Measurements from ENCODE around the gene LRRC56. TPM values are rescaled to one million over a fixed set of nuclear protein-coding genes. Genes with fewer than 3 reads are reported as not detected.
A peak's percentile ranks its signal among the peaks of the same experiment; 100 is the strongest.

The LRRC56 gene
- total RNA-seq, 1 experiment from 2014 or later: 2.1 TPM

DNA sequence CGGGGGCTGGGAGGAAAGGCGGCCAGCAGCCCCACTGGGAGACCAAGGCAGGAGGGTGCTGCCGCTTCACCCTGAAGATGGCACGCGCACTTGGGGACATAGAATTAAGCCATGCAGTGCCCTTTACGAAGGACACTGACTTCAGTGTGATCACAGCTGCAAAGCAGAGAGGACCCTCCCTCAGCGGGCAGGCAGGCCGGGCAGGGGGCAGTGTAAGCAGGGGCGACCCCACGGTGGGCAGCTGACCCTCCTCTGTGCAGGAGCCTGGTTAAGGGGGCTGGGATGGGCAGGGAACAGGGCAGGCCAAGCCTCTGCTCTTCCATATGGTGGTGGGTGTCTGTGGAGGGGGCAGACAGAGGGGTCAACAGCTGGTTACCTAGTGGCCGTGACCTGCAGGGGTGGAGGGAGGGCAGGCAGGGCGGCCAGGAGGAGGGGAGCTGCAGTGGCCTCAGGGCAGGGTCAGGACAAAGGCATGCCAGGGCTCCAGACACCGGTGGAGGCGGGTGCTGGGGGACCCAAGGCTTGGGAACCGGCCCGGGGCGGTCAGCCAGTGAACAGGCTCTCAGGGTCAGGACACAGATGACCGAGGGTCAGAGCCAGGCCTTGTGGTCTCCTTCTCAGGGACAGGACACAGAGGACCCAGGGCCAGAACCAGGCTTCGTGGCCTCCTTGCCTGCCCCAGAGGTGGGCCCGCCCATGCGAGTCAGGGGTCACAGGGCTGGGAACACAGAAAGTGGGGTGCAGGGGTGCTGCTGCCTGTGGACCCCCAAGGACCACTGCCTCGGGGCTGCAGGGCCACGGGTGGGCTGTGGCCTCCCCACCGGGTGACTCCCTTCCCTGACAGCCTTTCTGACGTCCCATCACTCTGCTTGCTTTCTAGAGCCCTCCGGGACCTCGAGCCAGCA, 16.0 kb downstream of the LRRC56 start:
- BruUV-seq (replicated peaks): no TSS peak
- H3K27ac ChIP-seq (ENCODE audit: low read depth, low read length, poor library complexity, severe bottlenecking): no peak overlapping the region
- H3K4me3 ChIP-seq (ENCODE audit: low read depth, low read length, poor library complexity, severe bottlenecking): no peak overlapping the region
- CTCF ChIA-PET: no interaction called here
- peaks cover 22% of the 10 kb centered on the region for H3K27me3 ChIP-seq (replicated peaks; ENCODE audit: insufficient read depth, low read depth, low read length, poor library complexity)
- no peaks in the 10 kb centered on the region for H3K9me3 ChIP-seq (ENCODE audit: low read depth, low read length, poor library complexity, severe bottlenecking)
- H3K4me1 ChIP-seq (ENCODE audit: insufficient read depth, low read length, poor library complexity, severe bottlenecking): peaks cover 6% of the 10 kb centered on the region
- intact Hi-C loops (cut with micrococcal nuclease; ENCODE audit: unreplicated experiment): loop anchor here (10.0 kb wide), 1 partner anchor 171 kb away; no protein-coding TSS in a partner anchor
- POLR2A ChIA-PET (ENCODE audit: low non-redundant PET): no interaction called here
- TF ChIP-seq, protein P1, sequence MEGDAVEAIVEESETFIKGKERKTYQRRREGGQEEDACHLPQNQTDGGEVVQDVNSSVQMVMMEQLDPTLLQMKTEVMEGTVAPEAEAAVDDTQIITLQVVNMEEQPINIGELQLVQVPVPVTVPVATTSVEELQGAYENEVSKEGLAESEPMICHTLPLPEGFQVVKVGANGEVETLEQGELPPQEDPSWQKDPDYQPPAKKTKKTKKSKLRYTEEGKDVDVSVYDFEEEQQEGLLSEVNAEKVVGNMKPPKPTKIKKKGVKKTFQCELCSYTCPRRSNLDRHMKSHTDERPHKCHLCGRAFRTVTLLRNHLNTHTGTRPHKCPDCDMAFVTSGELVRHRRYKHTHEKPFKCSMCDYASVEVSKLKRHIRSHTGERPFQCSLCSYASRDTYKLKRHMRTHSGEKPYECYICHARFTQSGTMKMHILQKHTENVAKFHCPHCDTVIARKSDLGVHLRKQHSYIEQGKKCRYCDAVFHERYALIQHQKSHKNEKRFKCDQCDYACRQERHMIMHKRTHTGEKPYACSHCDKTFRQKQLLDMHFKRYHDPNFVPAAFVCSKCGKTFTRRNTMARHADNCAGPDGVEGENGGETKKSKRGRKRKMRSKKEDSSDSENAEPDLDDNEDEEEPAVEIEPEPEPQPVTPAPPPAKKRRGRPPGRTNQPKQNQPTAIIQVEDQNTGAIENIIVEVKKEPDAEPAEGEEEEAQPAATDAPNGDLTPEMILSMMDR (conservative IDR thresholded peaks at IDR 0.05; ENCODE audit: low read depth, low read length): no peak
- no peak for TF ChIP-seq EZH2 (IDR thresholded peaks at IDR 0.05; ENCODE audit: borderline replicate concordance, low read depth, low read length, poor library complexity, severe bottlenecking)
- no peak for DNase-seq (ENCODE audit: low spot score)
- no peaks in the 10 kb centered on the region for H3K36me3 ChIP-seq (ENCODE audit: insufficient read depth, low read length, poor library complexity, severe bottlenecking)

- intact Hi-C loops (cut with micrococcal nuclease; ENCODE audit: unreplicated experiment): loop anchor here (10.0 kb wide), 1 partner anchor 171 kb away; no protein-coding TSS in a partner anchor
Measured at GRCh38 chr11:553988-554340, 16.6 kb downstream of the LRRC56 start.

GRCh38 chr11:554428-555226, 17.3 kb downstream of the LRRC56 start:
- no peak for TF ChIP-seq EZH2 (IDR thresholded peaks at IDR 0.05; ENCODE audit: borderline replicate concordance, low read depth, low read length, poor library complexity, severe bottlenecking)
- TF ChIP-seq, protein P1 (conservative IDR thresholded peaks at IDR 0.05; ENCODE audit: low read depth, low read length): peak; percentile 52; the same call in 1 of the 2 replicates
- intact Hi-C loops (cut with micrococcal nuclease; ENCODE audit: unreplicated experiment): loop anchor here (10.0 kb wide), 1 partner anchor 170 kb away; no protein-coding TSS in a partner anchor
- DNase-seq (ENCODE audit: low spot score): peak; percentile 80
- peaks cover 22% of the 10 kb centered on the region for H3K27me3 ChIP-seq (replicated peaks; ENCODE audit: insufficient read depth, low read depth, low read length, poor library complexity)
- POLR2A ChIA-PET (ENCODE audit: low non-redundant PET): no interaction called here
- BruUV-seq (replicated peaks): no TSS peak
- no peaks in the 10 kb centered on the region for H3K9me3 ChIP-seq (ENCODE audit: low read depth, low read length, poor library complexity, severe bottlenecking)
- no peak overlapping the region for H3K27ac ChIP-seq (ENCODE audit: low read depth, low read length, poor library complexity, severe bottlenecking)
- H3K4me3 ChIP-seq (ENCODE audit: low read depth, low read length, poor library complexity, severe bottlenecking): peak overlapping the region; percentile 50
- H3K4me1 ChIP-seq (ENCODE audit: insufficient read depth, low read length, poor library complexity, severe bottlenecking): peaks cover 6% of the 10 kb centered on the region
- CTCF ChIA-PET: interaction anchor here (0.5 to 1.0 kb wide), 4 partner anchors 107 to 492 kb away, joined by 3 to 7 read pairs (median 4); partner anchors contain the start of gene DEAF1
- no peaks in the 10 kb centered on the region for H3K36me3 ChIP-seq (ENCODE audit: insufficient read depth, low read length, poor library complexity, severe bottlenecking)

More at GRCh38 chr11:553988-554340, 16.6 kb downstream of the LRRC56 start:
- Histone ChIP-seq H3K27ac (ENCODE audit: low read depth, low read length, poor library complexity, severe bottlenecking) (no peak overlapping the region), H3K4me1 (ENCODE audit: insufficient read depth, low read length, poor library complexity, severe bottlenecking) (peaks cover 6% of the 10 kb centered on the region), H3K4me3 (ENCODE audit: low read depth, low read length, poor library complexity, severe bottlenecking) (no peak overlapping the region), H3K27me3 (replicated peaks; ENCODE audit: insufficient read depth, low read depth, low read length, poor library complexity) (peaks cover 22% of the 10 kb centered on the region), H3K36me3 (ENCODE audit: insufficient read depth, low read length, poor library complexity, severe bottlenecking) (no peaks in the 10 kb centered on the region), H3K9me3 (ENCODE audit: low read depth, low read length, poor library complexity, severe bottlenecking) (no peaks in the 10 kb centered on the region)
- POLR2A ChIA-PET (ENCODE audit: low non-redundant PET): no interaction called here
- CTCF ChIA-PET: no interaction called here
- TF ChIP-seq EZH2 (IDR thresholded peaks at IDR 0.05; ENCODE audit: borderline replicate concordance, low read depth, low read length, poor library complexity, severe bottlenecking): no peak
- TF ChIP-seq, protein P1 (conservative IDR thresholded peaks at IDR 0.05; ENCODE audit: low read depth, low read length): no peak
- BruUV-seq (replicated peaks): no TSS peak
- DNase-seq (ENCODE audit: low spot score): no peak

Measured in A673 (cell line).